HCEC 1CT (cell line): ENCODE measurements around the gene GABRG3.

Source experiments
- DNase-seq: peaks from one replicate; pipeline ENCODE4 v3.0.0-alpha.2; 2017

GABRG3 gene

DNA sequence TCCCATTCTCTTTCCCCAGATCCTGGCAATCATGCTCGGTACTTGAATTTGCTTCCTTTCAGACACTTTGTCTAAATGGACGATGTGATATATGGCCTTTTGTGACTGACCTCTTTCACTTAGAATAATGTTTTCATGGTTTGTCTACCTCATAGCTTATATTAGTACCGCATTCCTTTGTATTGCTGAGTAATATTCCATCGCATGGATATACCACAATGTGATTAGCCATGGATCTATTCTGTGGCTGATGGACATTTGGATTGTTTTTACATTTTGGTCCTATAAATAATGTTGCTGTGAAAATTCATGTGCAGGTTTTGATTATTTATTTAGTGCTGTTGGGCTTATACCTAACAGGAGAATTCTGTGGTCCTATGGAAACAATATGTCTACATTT, 458.6 kb downstream of the GABRG3 start:
- no peak for DNase-seq

DNA sequence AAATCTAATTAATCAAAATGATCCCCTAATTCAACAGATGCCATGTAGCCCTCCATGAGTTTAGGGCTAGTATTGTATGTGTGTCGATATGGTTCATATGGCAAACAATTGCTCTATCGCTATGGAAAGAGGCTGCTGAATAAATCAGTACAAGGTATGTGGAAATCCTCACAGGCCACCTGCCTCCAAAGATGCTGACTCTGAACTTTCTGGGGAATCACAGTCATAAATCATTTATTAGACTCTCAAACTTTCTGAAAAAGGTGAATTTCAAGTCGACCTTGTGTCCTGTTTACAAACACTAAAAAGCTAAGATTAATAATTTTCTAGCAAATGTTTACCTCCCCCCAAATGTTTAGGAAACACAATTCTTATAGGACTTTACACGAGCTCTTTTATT, 462.6 kb downstream of the GABRG3 start:
- DNase-seq = no peak

DNA sequence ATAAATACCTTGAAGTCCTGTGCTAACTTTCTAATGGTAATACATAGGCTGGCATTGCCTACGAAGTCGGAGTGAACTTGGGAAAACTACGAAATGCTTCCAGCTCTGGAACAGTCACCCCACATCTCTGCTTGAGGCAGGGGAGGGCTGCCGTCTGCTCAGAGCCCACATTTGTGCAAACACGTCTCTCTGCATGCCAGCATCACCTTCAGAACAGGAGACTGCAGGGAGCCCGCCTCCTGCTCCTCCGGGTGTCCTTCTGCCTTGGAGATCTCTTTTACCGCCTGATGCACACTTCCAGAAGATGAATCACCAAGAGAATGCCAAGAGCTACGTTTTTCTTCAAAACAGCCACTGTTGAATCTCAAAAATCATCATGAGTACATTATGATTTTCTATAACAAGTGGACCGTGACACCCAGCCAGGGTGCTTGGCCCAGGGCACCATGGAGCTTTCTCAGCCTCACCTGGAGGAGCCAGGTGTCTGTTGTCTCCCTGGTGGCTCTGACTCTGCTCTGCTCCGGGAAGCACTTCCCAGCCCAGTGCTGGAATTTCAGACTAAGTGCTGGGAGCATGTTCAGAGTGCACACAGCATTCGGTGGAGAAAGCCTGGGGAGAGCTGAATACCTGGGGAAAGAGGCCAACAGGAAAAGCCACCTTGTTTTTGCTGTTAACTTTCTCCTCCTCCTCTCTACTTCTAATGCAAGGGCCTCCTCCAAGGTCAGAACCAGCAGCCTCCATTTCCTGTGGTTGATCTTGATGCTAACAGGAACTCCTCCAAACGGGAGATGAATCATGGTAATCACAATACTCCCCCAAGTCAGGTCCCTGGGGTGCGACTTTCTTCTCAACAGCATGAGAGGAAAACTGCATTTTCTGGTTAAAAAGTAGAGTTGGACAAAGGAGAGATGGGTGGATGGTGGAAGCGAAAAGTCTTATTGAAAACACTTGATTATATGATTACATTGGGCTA, 467.7 kb downstream of the GABRG3 start:
- DNase-seq = no peak

DNA sequence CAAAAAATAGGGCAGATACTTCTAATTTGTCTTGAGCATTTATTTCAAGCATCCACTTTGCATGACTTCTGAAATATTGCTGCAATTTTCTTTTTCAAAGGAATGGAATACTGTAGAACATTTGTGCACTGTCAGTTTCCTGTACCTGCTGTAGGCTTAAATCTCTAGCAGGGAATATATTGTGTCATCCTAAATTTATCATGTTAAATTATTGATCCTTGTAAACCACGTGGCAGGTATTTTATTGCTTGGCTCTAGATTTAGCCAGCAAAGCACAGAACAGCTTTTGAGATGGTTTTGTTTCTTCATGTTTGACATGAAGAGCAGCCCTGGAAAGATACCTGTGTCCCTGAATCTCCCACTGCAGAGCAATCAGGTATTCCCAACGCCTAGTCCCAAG, 470.1 kb downstream of the GABRG3 start:
- no peak for DNase-seq

DNA sequence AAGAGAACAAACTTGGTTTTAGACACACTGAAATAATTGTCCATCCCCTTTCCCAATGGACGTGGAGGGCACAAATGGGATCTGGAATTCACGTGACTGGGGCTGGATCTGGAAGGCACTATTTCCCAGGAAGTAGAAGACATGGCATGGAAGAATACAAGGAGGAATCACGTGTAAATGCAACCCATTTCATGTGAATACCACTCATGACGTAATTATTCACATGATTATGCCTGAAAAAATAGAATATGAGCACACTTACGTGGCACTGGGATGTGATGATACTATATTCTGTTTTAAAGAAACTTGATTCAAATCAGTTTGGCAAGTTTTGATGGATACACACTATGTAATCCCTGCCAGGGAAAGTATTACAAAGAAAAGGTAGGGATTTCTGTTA, 477.3 kb downstream of the GABRG3 start:
- DNase-seq = no peak

DNA sequence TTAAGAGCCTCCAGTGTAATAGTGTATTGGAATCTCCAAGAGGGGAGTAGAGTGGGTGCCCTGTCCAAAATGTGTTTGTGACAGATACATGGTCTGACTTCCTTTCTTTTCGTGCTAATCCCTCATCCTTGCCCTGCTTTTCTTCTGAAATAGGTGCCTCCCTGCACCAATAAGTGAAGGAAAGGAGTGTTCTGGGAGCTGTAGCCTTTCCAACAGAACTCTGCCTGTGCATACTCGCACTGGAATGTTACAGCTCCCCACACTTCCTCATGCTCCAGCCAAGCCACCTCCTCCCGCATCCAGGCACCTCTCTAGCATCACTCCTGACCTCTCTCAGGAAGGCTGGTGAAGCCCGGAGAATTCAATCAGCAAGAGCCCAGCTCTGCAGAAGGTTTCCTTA, 478.0 kb downstream of the GABRG3 start:
- no peak for DNase-seq

DNA sequence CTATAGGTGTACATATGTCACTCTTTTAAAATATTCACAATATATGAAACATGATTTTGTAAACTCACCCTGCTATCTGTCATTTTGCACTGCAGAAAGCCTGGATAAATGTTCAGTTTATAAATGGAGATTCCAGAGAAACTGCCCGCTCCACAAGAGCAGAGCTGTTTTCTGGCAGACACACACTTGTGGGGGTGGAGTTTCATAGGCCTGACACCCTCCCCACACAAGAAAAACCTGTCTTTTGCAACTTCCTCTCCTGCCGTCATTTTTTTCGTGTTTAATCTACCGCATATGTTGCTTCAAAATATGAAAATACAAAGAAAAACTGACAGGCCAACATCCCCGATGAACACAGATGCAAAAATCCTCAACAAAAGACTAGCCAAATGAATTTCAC, 479.0 kb downstream of the GABRG3 start:
- no peak for DNase-seq

DNA sequence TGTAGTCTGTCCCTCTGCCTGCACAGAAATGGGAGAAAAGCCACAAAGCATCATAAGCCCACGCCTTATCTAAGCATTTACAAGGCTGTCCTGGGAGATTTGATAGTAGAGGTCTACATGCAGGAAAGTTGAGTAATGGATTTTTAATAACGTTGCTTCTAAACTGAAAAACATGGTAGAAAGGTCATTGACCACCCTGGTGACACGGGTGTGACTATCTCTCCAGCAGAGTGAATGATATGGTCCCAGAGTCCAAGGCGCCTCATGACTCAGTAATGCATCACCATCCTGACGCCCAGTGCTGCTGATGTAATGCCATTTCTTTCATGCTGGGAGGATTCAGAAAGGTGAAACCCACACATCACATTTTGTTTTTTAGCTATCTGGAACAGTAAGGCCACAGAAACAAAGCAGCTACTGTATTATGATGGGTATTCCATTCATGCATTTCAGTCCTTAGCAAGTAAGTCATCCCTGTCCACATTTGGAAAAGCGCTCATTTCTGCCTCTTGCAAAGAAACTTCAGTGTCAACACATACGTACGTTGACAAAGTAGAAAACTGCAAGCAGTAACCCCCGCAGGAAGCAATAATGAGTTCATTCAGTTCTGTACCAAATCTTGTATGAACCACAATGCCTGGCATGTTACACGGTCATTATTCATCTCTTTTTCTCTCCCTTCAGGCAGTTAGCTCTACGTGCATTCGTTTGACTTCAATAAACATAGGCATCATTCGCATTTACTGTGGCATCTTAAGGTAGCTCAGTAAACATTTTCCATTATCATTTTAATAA, 483.5 kb downstream of the GABRG3 start:
- no peak for DNase-seq

DNA sequence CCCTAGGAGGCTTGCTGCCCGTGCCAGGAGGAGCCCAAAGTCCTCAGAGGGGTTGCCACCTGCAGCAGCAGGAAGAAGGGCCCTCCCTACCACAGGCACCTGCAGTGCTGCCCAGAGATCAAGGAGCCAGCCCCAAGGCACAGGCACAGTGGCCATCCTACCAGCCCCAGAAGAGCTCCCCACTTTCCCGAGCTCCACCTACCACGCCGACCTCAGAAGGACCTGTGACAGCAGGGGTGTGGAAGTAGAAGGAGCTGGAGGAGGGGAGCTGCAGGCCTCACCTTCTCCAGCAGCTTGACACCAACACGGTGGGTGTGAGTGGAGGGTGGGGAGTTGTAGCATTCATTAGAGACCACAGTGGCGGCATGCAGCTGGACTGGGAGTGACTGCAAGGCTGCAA, 485.8 kb downstream of the GABRG3 start:
- DNase-seq = no peak

DNA sequence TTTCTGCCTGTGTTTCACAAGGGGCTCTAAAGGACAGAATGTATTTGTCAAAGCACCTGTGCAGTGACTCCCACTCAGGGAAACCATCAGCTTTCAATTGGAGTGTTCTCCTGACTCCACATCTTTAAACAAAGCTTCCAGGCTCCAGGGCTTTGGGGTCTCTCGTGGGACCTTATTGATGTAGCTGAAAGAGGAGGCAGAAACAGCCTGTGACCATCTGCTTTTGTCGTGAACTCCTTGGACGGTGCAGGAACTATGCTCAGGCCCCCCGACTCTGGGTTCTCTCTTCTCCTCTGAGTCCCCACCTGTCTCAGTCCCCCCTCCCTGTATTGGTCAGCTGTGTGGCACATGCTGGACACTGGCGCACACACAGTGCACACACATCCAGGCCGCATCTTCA, 486.8 kb downstream of the GABRG3 start:
- DNase-seq = no peak

DNA sequence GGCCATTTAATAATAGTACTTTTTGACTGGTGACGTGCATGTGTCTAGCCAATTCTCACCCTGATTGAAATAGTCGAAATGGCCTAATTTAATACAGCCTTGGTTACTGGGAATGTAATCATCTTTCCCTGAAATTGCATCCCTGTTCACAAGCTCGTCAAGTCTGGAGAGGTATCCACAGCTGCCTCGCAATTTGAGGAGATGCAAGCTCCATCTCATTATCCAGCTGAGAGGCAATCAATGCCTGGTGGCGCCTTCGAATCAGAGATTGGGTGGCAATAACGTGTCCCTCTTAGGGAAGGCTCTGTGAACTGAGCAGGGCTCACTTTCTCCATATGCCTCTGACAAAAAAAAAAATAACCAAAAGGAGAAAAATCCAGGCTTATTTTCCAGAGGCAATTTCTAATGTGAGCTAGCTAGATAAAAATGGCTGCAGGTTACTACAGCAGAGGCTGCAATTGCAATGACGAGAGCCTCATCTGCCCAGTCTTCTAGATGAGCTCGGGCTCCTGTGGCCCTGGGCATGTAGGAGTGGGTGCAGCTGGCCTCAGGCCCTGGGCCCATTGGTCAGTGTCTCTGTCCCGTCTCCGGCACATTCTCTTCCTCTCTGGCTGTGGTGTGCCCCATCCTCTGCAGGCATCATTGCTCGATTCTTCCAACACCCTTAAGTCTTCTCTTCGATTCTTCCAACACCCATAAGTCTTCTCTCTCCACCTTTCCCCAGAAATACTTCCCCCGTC, 487.5 kb downstream of the GABRG3 start:
- DNase-seq = no peak

DNA sequence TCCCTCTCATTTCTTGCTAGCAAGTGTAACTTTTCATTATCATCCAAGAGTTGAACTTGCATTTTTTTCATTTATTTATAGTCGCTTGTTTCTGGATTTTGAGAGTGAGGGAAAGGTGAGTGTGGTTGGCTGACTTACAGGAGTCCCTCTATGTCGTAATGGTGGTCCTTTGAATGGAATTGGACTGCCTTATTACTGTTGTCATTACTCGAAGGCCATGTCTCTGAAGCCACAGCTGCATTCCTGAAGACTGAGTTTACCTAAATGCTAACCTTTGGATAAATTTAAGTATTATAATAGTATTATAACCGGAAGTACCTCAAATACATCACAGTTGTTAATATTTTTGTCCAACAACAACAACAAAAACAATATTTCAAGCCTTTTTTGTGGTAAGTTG, 488.9 kb downstream of the GABRG3 start:
- no peak for DNase-seq

DNA sequence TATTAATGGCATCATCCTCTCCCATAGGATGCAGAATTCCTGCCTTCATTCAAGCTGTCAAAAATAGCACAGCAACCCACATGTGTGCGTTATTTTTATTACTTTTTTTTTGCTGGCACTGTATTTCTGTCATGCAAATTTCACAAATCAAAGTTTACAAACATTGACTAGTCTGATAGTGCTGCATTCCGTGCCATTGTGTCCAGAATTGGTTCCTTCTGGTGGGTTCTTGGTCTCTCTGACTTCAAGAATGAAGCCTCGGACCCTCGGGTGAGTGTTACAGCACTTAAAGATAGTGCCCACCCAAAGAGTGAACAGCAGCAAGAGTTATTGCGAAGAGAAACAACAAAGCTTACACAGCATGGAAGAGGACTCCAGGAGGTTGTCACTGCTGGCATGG, 490.2 kb downstream of the GABRG3 start:
- no peak for DNase-seq

DNA sequence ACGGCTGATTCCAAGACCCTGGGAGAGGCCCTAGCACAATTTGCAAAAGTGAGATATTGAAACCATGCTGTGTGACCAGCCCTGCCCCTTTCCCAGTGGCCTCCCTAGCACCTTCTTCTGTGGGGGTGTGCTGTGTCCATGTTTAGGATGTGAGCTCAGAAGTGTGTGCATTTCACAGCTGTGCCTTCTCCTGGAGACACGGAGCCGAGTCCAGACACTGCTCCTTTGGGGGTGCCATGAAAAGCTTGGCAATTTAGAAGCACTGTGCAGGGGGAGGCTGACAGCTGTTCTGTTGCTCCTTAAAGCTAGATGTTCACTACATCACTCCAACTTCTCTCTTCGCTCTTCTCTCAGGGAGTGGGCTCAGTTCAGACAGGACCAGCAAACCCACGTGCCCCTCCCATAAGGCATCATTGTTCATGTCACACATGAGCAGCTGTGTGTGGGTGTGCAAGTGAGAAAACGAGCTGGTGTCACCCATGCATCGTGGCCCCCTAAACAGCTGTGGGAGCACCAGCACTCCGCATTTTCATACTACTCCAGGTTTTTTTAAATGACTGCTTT, 492.6 kb downstream of the GABRG3 start:
- DNase-seq = no peak

DNA sequence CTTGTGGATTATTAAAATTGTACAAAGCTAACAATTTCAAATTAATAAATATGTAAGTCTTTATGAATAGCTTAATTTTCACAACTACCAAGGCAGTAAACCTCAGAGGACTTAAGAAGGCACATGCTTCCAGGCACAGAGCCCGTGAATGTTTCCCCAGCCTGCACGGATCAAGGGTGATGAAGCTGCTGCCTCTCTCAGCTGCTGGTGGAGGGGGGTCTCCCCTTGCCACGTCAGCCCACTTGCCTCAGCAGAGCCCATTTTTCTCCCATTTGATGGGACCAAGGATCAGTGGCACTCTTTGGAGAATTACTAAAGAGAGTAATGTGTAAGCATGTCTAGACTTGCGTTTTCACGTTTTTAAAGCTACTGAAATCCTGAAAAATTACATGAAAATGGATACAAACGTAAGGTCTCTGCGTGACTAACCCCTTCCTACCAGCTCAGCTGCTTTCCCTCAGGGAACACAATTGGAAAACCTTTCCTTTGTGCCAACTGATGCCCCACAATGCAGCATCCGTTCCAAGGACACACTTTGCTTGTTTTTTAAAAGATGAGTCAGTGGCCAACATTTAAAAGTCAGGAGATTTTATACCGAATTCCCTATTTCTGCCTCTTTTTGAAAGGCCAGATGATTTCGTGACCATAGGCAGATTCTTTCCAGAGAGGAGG, 494.1 kb downstream of the GABRG3 start:
- DNase-seq = no peak

DNA sequence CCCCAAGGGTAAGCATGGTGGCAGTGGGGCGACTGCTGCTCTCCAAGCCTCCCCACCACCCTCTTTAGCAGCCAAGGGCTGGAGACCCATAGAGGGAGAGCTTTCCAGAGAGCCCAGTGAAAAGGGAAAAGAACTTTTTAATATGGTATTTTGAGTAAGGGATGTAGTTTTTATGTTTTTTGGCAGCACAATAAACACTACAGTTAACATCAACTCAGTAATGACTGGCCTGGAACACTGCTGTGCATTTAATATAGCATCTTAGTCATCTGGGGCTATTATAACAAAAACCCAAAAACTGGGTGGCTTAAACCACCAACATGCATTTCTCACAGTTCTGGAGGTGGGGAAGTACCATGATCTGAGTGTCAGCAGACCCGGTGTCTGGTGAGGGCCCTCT, 495.8 kb downstream of the GABRG3 start:
- DNase-seq = no peak

DNA sequence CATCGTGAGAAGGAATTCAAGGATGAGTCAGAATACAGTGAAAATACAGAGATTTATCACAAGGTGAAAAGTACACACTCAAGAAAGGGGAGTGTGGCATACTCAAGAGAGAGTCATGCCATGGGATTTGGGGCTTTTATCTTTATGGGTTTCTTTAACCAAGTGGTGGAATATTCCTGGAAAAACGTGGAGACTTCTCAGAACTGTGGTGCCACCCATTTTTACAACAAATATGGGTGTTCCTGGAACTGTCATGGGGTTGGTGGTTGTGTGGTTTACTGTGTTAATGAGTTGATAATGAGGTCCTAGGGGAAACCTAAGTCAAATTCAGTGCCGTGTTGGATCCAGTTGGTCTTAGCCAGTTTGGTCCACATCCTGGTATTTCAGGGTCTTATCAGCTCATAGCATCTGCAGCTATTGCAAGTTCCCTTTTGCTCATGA, 497.2 kb downstream of the GABRG3 start:
- DNase-seq = no peak

DNA sequence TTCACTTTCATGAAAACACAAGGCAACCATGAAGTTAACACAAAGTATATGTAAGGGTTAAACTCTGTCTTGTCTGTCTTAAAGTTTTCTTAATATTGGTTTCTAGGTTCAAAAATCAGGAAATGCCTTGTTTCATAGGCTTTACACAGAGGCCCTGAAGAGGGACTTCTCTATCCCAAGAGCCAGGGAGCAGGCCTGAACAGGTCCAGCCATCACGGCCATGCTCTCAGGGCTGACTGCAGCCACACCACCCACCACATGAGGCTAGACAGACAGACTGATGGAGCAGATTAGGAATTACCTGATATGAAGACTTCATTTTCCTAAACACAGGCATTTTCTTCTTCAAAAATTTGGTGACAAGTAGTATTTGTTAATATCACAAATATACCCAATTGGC, 502.9 kb downstream of the GABRG3 start:
- DNase-seq = no peak

DNA sequence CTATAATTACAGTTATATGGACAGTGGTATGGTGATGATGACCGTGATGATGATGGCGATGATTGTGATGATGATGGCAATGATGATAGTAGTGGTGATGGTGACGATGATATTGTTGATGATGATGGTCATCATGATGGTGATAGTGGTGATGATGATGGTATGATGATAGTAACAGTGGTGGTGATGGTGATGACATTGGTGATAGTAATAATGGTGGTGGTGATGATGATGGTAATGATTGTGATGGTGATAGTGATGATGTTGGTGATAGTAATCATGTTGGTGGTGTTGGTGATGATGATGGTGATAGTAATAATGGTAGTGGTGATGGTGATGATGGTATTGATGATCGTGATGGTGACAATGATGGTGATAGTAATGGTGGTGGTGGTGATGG, 504.4 kb downstream of the GABRG3 start:
- no peak for DNase-seq

DNA sequence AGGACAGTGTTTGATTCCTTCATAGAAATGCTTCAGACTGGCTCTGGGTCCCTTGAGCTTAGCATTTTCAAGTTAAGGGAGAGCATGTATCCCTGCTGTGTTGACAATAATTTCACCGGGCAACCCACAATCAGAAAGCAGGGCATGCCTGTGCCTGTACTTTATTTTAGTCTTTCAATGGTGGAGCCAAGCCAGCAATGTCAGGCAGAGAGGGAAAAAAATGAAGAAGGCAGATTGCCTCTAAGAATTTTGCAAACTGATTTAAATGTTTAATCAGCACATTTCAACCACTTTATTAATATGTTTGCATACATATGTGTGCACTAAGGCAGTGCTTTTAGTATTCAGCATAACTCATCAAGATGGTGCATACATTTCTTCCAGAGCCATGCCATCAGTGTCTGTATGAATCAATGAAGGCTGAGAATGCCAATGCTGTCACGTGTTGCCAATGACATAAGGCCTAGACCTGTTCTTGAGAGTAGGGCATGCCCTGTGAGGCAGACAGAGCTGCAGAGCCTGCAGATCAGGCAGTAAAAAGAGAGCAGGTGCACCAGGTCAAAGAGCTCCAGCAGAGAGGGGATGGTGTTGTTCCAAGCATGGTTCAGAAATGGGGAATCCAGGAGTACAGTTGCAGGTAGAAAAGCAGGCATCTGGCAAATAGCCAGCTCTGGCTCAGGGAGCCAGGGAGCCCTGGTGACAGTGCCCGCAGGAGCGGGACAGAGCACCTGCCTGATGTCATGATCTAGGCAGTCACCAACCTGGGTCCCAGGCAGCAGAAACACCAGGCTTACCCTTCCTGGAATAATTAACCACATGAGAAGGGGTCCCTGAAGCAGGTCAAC, 508.5 kb downstream of the GABRG3 start:
- DNase-seq = no peak

DNA sequence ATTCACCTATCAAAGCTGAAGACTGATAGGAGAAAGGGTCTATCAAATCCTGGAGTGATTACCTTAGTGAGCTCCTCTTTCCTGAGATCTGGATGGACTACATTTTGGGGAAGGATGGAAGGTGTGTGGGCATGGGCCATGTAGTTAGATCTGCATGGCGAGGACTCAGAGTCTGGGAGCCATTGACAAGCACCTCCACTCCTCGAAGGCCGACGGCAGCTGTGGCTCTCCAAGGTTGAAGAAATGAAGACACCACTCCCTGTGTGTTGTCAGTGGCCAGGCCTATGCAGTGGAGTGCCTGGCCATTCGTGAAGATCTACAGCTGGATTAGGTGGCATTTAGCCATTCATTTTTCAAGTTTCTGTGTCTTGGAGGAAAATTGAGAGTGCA, 509.2 kb downstream of the GABRG3 start:
- DNase-seq = no peak

DNA sequence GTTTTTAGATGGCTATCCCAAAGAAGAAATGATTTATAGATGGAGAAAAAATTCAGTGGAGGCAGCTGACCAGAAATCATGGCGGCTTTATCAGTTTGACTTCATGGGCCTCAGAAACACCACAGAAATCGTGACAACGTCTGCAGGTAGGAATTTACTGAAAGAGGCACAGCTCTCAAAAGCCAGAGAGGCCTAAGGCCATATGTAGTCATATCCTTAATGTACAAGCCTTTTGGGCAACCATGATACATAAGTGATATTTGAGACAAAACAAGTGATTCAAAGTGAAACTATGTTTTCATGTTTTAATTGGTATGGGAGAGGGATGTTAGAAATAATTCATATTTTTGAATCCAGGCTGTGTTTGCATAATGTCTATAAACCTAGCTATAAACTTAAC, 509.7 kb downstream of the GABRG3 start:
- no peak for DNase-seq
